Neuronal stem cell (in vitro differentiated cells): ENCODE data around the gene ADAMTS4.

Experiments
- DNase-seq: peaks from one replicate; pipeline ENCODE4 v3.0.0-alpha.2; 2013; ENCODE audit warnings: low spot score
- H2AFZ ChIP-seq: one replicate; pipeline ENCODE4 v1.6.1; 2013; ENCODE audit warnings: mild to moderate bottlenecking, low read length, inconsistent platforms
- H2AK5ac ChIP-seq: 2 replicates; pipeline ENCODE4 v1.6.1; 2013; ENCODE audit warnings: low read depth, mild to moderate bottlenecking, inconsistent platforms, low read length, moderate library complexity, mixed read lengths
- H2BK120ac ChIP-seq: 2 replicates; pipeline ENCODE4 v1.6.1; 2013; ENCODE audit warnings: low read depth, mild to moderate bottlenecking, inconsistent platforms, low read length, moderate library complexity, mixed read lengths
- H2BK12ac ChIP-seq: one replicate; pipeline ENCODE4 v1.6.1; 2013; ENCODE audit warnings: low read length, inconsistent platforms
- H2BK15ac ChIP-seq: 2 replicates; pipeline ENCODE4 v1.6.1; 2013; ENCODE audit warnings: mild to moderate bottlenecking, low read length, inconsistent platforms, mixed read lengths
- H2BK5ac ChIP-seq: one replicate; pipeline ENCODE4 v1.6.1; 2013; ENCODE audit warnings: inconsistent platforms, mild to moderate bottlenecking, low read length, moderate library complexity
- H3K14ac ChIP-seq: one replicate; pipeline ENCODE4 v1.6.1; 2013; ENCODE audit warnings: low read length, inconsistent platforms
- H3K18ac ChIP-seq: 2 replicates; pipeline ENCODE4 v1.6.1; 2013; ENCODE audit warnings: low read length, inconsistent platforms
- H3K23ac ChIP-seq: 2 replicates; pipeline ENCODE4 v1.6.1; 2013; ENCODE audit warnings: low read depth, mild to moderate bottlenecking, mixed read lengths, low read length, inconsistent platforms; ENCODE audit not compliant: poor library complexity
- H3K27ac ChIP-seq: replicated peaks from 3 replicates; pipeline ENCODE4 v1.5.1; 2013; ENCODE audit warnings: low read length, inconsistent platforms
- H3K27me3 ChIP-seq, 3 experiments: 2 replicates each; pipeline ENCODE4 v1.6.1; 2013; ENCODE audit warnings: low read length in 3 of 3, mild to moderate bottlenecking in 2 of 3, inconsistent platforms in 1 of 3, low read depth in 1 of 3, mixed read lengths in 1 of 3, moderate library complexity in 1 of 3; ENCODE audit not compliant: control insufficient read depth in 3 of 3, insufficient read depth in 3 of 3
- H3K36me3 ChIP-seq, 2 donors: replicated peaks in 1 of 2; 2 replicates each; pipeline ENCODE4 v1.6.1; 2013; ENCODE audit warnings: low read length in 2 of 2; ENCODE audit not compliant: control insufficient read depth in 2 of 2, insufficient read depth in 2 of 2
- H3K4ac ChIP-seq: 2 replicates; pipeline ENCODE4 v1.6.1; 2013; ENCODE audit warnings: inconsistent platforms, mild to moderate bottlenecking, low read length, moderate library complexity
- H3K4me1 ChIP-seq, 2 donors: 1 replicate in 1 of 2; 2 replicates in 1 of 2; pipeline ENCODE4 v1.6.1; 2013; ENCODE audit warnings: low read length in 2 of 2, low read depth in 1 of 2; ENCODE audit not compliant: control insufficient read depth in 2 of 2, insufficient read depth in 1 of 2
- H3K4me2 ChIP-seq: one replicate; pipeline ENCODE4 v1.6.1; 2013; ENCODE audit warnings: mild to moderate bottlenecking, low read length, inconsistent platforms; ENCODE audit not compliant: insufficient read depth, poor library complexity, severe bottlenecking
- H3K4me3 ChIP-seq, 2 donors: 2 replicates each; pipeline ENCODE4 v1.5.1; 2013; ENCODE audit warnings: low read length in 2 of 2, mild to moderate bottlenecking in 2 of 2, inconsistent platforms in 1 of 2, moderate library complexity in 1 of 2
- H3K79me1 ChIP-seq: one replicate; pipeline ENCODE4 v1.6.1; 2013; ENCODE audit warnings: low read depth, mild to moderate bottlenecking, inconsistent platforms, low read length, moderate library complexity
- H3K9ac ChIP-seq: one replicate; pipeline ENCODE4 v1.6.1; 2013; ENCODE audit warnings: mild to moderate bottlenecking, low read depth, low read length, inconsistent platforms; ENCODE audit not compliant: poor library complexity
- H3K9me3 ChIP-seq, 2 donors: replicated peaks in 1 of 2; 2 replicates each; pipeline versions ENCODE3 to v1.6.1; 2013; ENCODE audit warnings: low read length in 2 of 2, mild to moderate bottlenecking in 2 of 2, inconsistent platforms in 1 of 2, low read depth in 1 of 2, mixed read lengths in 1 of 2, moderate library complexity in 1 of 2; ENCODE audit not compliant: control insufficient read depth in 2 of 2, insufficient read depth in 1 of 2
- H4K8ac ChIP-seq: one replicate; pipeline ENCODE4 v1.6.1; 2013; ENCODE audit warnings: low read depth, mild to moderate bottlenecking, inconsistent platforms, low read length, moderate library complexity
- H4K91ac ChIP-seq: one replicate; pipeline ENCODE4 v1.6.1; 2013; ENCODE audit warnings: low read length, low read depth, mild to moderate bottlenecking, inconsistent platforms; ENCODE audit not compliant: poor library complexity
- whole genome bisulfite sequencing, 2 donors: extraction: QIAGEN DNeasy Blood & Tissue Kit; methylation state at CpG; one replicate each; pipeline ENCODE4 v1.1.7; 2013; ENCODE audit warnings: missing lambda C conversion rate in 2 of 2, mixed read lengths in 1 of 2; ENCODE audit not compliant: insufficient read length in 2 of 2, insufficient replicate concordance in 1 of 2; ENCODE audit errors: extremely low coverage in 2 of 2; 5-methylcytosine and 5-hydroxymethylcytosine counted together

ADAMTS4 gene

GRCh38 chr1:161191971-161192370, 6.9 kb downstream of the ADAMTS4 start:
- no peak overlapping the region for H2BK5ac ChIP-seq
- H2BK120ac ChIP-seq: no peak overlapping the region
- H2AK5ac ChIP-seq: no peak overlapping the region
- no peak overlapping the region for H3K18ac ChIP-seq
- H3K27me3 ChIP-seq: no peaks in the 10 kb centered on the region
- DNase-seq: no peak
- peaks cover 4 to 6% of the 10 kb centered on the region in 2 donors for H3K4me1 ChIP-seq
- no peak overlapping the region for H2BK15ac ChIP-seq
- H3K9me3 ChIP-seq: no peaks in the 10 kb centered on the region
- peak overlapping the region; percentile 27 for H2AFZ ChIP-seq
- WGBS, 2 donors: no CpG with 5 or more reads among the region's 8 CpGs
- no peak overlapping the region for H3K14ac ChIP-seq
- H3K9ac ChIP-seq: no peak overlapping the region
- H3K4me3 ChIP-seq: no peak overlapping the region
- no peak overlapping the region for H3K23ac ChIP-seq
- H3K79me1 ChIP-seq: no peaks in the 10 kb centered on the region
- H3K4ac ChIP-seq: no peak overlapping the region
- H3K27ac ChIP-seq: no peak overlapping the region
- no peak overlapping the region for H2BK12ac ChIP-seq
- no peak overlapping the region for H4K8ac ChIP-seq
- H3K36me3 ChIP-seq: peaks cover 0 to 3% of the 10 kb centered on the region in 2 donors
- no peak overlapping the region for H4K91ac ChIP-seq
- no peak overlapping the region for H3K4me2 ChIP-seq

GRCh38 chr1:161190962-161191521, 7.8 kb downstream of the ADAMTS4 start:
- no peak overlapping the region for H2BK12ac ChIP-seq
- H3K9ac ChIP-seq: peak overlapping the region; percentile 60
- no peak overlapping the region for H3K18ac ChIP-seq
- H3K27me3 ChIP-seq: no peaks in the 10 kb centered on the region
- no peak overlapping the region for H3K4me3 ChIP-seq
- no peak overlapping the region for H2BK15ac ChIP-seq
- H3K4me2 ChIP-seq: no peak overlapping the region
- WGBS, 2 donors: no CpG with 5 or more reads among the region's 22 CpGs
- peaks cover 0 to 3% of the 10 kb centered on the region in 2 donors for H3K36me3 ChIP-seq
- no peak overlapping the region for H3K23ac ChIP-seq
- H3K14ac ChIP-seq: no peak overlapping the region
- no peak overlapping the region for H4K8ac ChIP-seq
- H3K4me1 ChIP-seq: peaks cover 0 to 4% of the 10 kb centered on the region in 2 donors
- no peak overlapping the region for H3K27ac ChIP-seq
- H2AFZ ChIP-seq: peak overlapping the region; percentile 74
- no peaks in the 10 kb centered on the region for H3K9me3 ChIP-seq
- H2BK120ac ChIP-seq: no peak overlapping the region
- no peak overlapping the region for H2AK5ac ChIP-seq
- H2BK5ac ChIP-seq: no peak overlapping the region
- H4K91ac ChIP-seq: peak overlapping the region; percentile 3
- H3K79me1 ChIP-seq: no peaks in the 10 kb centered on the region
- no peak overlapping the region for H3K4ac ChIP-seq
- no peak for DNase-seq

GRCh38 chr1:161189036-161189435, 9.8 kb downstream of the ADAMTS4 start:
- H3K27ac ChIP-seq: no peak overlapping the region
- H2BK120ac ChIP-seq: no peak overlapping the region
- no peak overlapping the region for H2BK15ac ChIP-seq
- no peak overlapping the region for H3K4me3 ChIP-seq
- no peak overlapping the region for H3K23ac ChIP-seq
- no peak overlapping the region for H2AFZ ChIP-seq
- H2BK5ac ChIP-seq: no peak overlapping the region
- peaks cover 0 to 4% of the 10 kb centered on the region in 2 donors for H3K4me1 ChIP-seq
- no peak overlapping the region for H4K8ac ChIP-seq
- WGBS, 2 donors: no CpG with 5 or more reads among the region's 5 CpGs
- DNase-seq: no peak
- H3K79me1 ChIP-seq: no peaks in the 10 kb centered on the region
- H3K4me2 ChIP-seq: no peak overlapping the region
- H3K36me3 ChIP-seq: peaks cover 0 to 3% of the 10 kb centered on the region in 2 donors
- no peak overlapping the region for H3K9ac ChIP-seq
- H3K9me3 ChIP-seq: no peaks in the 10 kb centered on the region
- no peak overlapping the region for H4K91ac ChIP-seq
- no peaks in the 10 kb centered on the region for H3K27me3 ChIP-seq
- no peak overlapping the region for H2AK5ac ChIP-seq
- H3K14ac ChIP-seq: no peak overlapping the region
- no peak overlapping the region for H3K4ac ChIP-seq
- no peak overlapping the region for H3K18ac ChIP-seq
- H2BK12ac ChIP-seq: no peak overlapping the region

DNA sequence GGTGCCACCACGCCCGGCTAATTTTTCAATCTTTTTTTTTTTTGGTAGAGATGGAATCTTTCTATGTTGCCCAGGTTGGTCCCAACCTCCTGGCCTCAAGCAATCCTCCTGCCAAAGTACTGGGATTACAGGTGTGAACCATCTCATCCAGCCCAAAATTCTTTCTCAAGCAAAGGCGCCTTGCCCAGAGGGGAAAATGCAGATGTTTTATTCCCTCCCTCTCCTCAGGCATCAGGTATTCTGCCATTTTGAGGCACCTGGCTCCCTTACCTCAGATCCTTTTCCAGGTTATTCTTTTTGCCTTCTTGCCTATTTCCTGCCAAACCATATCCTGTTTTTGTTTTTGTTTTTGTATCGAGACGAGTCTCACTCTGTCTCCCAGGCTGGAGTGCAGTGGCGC, 10.5 kb downstream of the ADAMTS4 start:
- no peaks in the 10 kb centered on the region for H3K9me3 ChIP-seq
- no peaks in the 10 kb centered on the region for H3K79me1 ChIP-seq
- H3K9ac ChIP-seq: no peak overlapping the region
- no peak overlapping the region for H2BK120ac ChIP-seq
- H3K4ac ChIP-seq: no peak overlapping the region
- no peak overlapping the region for H3K14ac ChIP-seq
- H4K8ac ChIP-seq: no peak overlapping the region
- no peak overlapping the region for H3K27ac ChIP-seq
- H3K4me3 ChIP-seq: no peak overlapping the region
- no peak overlapping the region for H2BK5ac ChIP-seq
- no peak overlapping the region for H3K18ac ChIP-seq
- no peak overlapping the region for H3K23ac ChIP-seq
- H2AFZ ChIP-seq: no peak overlapping the region
- H3K36me3 ChIP-seq: peaks cover 0 to 3% of the 10 kb centered on the region in 2 donors
- H2BK15ac ChIP-seq: no peak overlapping the region
- no peaks in the 10 kb centered on the region for H3K27me3 ChIP-seq
- no peak overlapping the region for H4K91ac ChIP-seq
- H2BK12ac ChIP-seq: no peak overlapping the region
- no peak overlapping the region for H2AK5ac ChIP-seq
- WGBS, 2 donors: no CpG with 5 or more reads among the region's 6 CpGs
- no peak overlapping the region for H3K4me2 ChIP-seq
- peaks cover 0 to 4% of the 10 kb centered on the region in 2 donors for H3K4me1 ChIP-seq
- no peak for DNase-seq
